WERI-Rb-1 (cell line): ENCODE measurements around the gene FLVCR2.
A peak's percentile ranks its signal among the peaks of the same experiment; 100 is the strongest.

Source experiments
- DNase-seq: peaks from one replicate; pipeline ENCODE4 v3.0.0-alpha.2; 2020
- H3K27ac ChIP-seq: fragments of 250-450 bp; sonication (Bioruptor Pico); 2 replicates; pipeline ENCODE4 v1.5.1; 2020; ENCODE audit warnings: mild to moderate bottlenecking, moderate library complexity
- H3K27me3 ChIP-seq: fragments of 250-450 bp; sonication (Bioruptor Pico); 2 replicates; pipeline ENCODE4 v1.5.1; 2021; ENCODE audit warnings: mild to moderate bottlenecking, low read depth, moderate library complexity; ENCODE audit not compliant: insufficient read depth, severe bottlenecking
- H3K36me3 ChIP-seq: fragments of 250-450 bp; sonication (Bioruptor Pico); 2 replicates; pipeline ENCODE4 v1.5.1; 2020; ENCODE audit warnings: mild to moderate bottlenecking, moderate library complexity
- H3K4me3 ChIP-seq: 2 replicates; pipeline ENCODE4 v1.5.1; 2011; ENCODE audit warnings: low read depth, mild to moderate bottlenecking, control low read depth, low read length
- H3K9me3 ChIP-seq: fragments of 250-450 bp; sonication (Bioruptor Pico); 2 replicates; pipeline ENCODE4 v1.5.1; 2021; ENCODE audit warnings: mild to moderate bottlenecking, moderate library complexity; ENCODE audit not compliant: severe bottlenecking
- TF ChIP-seq, protein P1 (sequence below): IDR thresholded peaks from 2 replicates; pipeline ENCODE4 v1.5.1; 2011; ENCODE audit warnings: low read depth, mild to moderate bottlenecking, control low read depth, inconsistent platforms, low read length

Gene FLVCR2

DNA sequence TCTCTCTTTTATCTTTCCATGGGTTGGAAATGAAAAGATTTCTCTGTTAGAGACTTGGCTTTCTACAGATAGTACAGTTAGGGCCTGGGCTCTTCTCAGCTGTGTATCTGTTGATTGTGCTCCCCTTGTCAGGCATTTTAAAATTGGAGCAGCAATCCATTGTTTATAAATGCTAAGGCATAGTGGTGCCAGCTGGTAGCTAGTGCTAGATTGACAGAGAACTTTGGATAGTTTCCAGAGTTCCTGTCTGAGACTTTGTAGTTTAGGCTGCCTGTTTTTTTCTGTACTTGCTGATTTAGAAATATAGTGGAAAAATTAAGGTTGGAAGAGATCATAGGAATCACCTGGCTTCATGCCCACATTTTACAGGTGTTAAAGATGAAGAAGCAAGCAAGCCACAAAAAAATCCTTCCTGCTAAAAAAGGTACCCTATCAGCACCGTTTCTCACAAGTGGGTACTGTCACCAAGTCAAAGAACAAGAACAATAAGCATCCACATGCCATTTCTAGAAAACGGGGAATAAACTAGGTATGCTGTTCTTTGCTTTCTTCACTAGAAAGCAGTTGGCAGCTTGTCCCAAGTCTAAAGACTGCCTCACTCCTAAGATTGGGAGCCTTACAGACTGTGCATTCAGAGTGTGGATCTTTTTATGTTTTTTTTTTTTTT is 88.8 kb downstream of the FLVCR2 start:
- peaks cover 4% of the 10 kb centered on the region for H3K9me3 ChIP-seq
- no peaks in the 10 kb centered on the region for H3K27me3 ChIP-seq
- no peak overlapping the region for H3K4me3 ChIP-seq
- no peak for DNase-seq
- no peak overlapping the region for H3K27ac ChIP-seq
- peaks cover 55% of the 10 kb centered on the region for H3K36me3 ChIP-seq
- TF ChIP-seq, protein P1, sequence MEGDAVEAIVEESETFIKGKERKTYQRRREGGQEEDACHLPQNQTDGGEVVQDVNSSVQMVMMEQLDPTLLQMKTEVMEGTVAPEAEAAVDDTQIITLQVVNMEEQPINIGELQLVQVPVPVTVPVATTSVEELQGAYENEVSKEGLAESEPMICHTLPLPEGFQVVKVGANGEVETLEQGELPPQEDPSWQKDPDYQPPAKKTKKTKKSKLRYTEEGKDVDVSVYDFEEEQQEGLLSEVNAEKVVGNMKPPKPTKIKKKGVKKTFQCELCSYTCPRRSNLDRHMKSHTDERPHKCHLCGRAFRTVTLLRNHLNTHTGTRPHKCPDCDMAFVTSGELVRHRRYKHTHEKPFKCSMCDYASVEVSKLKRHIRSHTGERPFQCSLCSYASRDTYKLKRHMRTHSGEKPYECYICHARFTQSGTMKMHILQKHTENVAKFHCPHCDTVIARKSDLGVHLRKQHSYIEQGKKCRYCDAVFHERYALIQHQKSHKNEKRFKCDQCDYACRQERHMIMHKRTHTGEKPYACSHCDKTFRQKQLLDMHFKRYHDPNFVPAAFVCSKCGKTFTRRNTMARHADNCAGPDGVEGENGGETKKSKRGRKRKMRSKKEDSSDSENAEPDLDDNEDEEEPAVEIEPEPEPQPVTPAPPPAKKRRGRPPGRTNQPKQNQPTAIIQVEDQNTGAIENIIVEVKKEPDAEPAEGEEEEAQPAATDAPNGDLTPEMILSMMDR, result no peak

DNA sequence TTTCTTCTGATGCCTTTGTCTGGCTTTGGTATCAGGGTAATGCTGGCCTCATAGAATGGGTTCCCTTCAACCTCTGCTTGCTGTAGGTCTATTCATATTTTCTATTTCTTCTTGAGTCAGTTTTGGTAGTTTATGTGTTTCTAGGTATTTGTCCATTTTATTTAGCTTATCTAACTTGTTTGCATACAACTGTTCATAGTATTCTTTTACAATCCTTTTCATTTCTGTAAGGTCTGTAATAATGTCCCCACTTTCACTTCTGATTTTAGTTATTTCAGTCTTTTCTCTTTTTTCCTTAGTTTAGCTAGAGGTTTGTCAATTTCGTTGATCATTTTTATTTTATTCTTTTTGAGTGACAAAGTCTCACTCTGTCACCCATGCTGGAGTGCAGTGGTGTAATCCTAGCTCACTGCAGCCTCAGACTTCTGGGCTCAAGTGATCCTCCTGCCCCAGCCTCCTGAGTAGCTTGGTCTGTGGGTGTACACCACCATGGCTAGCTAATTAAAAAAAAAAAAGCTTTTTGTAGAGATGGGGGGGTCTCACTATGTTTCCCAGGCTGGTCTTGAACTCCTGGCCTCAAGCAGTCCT is 94.3 kb downstream of the FLVCR2 start:
- Histone ChIP-seq H3K4me3 (no peak overlapping the region), H3K27me3 (no peaks in the 10 kb centered on the region), H3K36me3 (peaks cover 47% of the 10 kb centered on the region), H3K27ac (no peak overlapping the region), H3K9me3 (peaks cover 10% of the 10 kb centered on the region)
- no peak for DNase-seq
- TF ChIP-seq, protein P1, result no peak

DNA sequence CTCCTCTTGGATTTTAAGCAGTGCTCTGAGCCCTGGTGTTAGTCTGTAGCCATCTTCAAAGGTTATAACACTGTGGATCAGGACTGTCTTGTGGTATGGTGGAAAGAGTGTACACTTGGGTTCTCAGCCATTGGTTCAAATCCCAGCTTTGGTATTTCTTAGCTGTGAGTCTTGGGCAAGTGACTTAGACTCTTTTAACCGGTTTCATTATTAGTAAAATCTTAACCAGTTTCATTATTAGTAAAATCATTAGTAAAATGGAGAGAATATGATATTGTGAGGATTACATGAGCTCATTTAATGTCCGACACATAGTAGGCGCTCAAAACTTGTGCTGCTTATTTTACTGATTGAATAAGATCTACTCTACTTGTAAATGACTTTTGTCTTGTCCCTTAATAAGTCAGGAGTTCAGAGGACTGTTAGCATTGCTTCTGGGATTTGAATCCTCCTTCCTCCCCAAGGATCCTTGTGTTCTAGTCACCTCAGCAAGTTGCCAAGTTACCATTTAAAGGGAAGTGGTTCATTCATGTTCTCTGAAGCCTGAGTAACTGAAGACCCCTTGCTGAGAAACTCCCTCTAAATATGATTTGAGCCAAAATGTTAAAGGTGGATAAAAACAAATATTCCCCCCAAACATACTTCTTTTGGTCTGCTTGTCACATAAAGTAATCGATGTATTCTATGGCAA is 95.1 kb downstream of the FLVCR2 start:
- TF ChIP-seq, protein P1, result no peak
- Histone ChIP-seq H3K27me3 (no peaks in the 10 kb centered on the region), H3K9me3 (peaks cover 10% of the 10 kb centered on the region), H3K4me3 (no peak overlapping the region), H3K36me3 (peaks cover 42% of the 10 kb centered on the region), H3K27ac (no peak overlapping the region)
- no peak for DNase-seq

DNA sequence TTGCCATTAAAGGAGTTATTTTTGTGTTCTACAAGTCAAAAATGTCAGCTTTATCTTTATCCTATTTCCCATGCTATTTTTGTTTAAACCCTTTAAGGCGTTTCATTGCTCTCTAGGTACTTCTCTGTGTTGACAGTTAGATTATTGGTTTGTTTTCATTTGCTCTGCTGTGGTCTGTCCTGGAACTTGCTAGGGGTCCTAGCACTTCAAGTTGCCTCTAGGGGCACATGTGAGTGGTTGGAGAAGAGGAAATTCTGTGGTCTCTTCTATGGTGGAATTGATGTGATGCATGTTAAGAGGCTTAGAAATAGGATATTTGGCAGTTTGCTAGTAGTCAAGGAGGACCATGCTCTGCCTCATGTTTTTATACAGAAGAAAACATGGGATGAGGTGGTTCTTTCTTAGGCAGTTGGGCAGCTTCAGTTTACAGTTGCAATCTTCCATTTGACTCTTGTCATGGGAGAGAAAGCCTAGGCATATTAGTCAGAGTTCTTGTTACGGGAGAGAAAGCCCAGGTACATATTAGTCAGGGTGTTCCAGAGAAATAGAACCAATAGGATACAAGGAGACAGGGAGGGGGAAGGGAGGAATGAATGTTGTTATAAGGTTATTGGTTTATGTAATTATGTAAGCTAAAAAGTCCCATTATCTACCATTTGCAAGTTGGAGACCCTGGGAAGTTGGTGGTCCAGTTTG is 97.0 kb downstream of the FLVCR2 start:
- peaks cover 25% of the 10 kb centered on the region for H3K36me3 ChIP-seq
- no peak for DNase-seq
- TF ChIP-seq, protein P1, result 0 out of 2 replicates have a peak, but pooled peaks have one; percentile 25
- no peaks in the 10 kb centered on the region for H3K27me3 ChIP-seq
- no peak overlapping the region for H3K4me3 ChIP-seq
- H3K9me3 ChIP-seq, result peaks cover 10% of the 10 kb centered on the region
- no peak overlapping the region for H3K27ac ChIP-seq

DNA sequence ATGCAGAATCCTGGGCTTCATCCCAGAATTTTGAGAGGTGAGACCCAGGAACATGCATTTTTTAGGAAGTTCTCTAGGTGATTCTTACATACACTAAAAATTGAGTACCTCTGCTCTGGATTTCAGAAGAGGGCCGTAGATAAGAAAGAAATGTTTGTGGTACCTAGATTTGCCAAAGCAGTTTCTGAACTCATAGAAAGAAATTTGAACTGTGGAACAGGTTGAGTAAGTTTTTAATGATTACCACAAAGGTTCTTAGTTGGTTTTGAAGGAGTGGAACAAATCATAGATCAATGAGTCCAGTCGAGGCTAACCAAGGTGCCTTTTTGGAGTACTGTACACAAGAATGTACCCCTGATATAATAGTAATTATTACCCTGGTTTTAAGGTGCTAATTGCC is 107.5 kb downstream of the FLVCR2 start:
- no peak for DNase-seq
- no peak overlapping the region for H3K27ac ChIP-seq
- TF ChIP-seq, protein P1, result no peak
- H3K27me3 ChIP-seq, result no peaks in the 10 kb centered on the region
- no peak overlapping the region for H3K4me3 ChIP-seq
- H3K36me3 ChIP-seq, result peaks cover 39% of the 10 kb centered on the region
- no peaks in the 10 kb centered on the region for H3K9me3 ChIP-seq
